Fibroblast of mammary gland (primary cell): Measurements from ENCODE around the gene MAVS.
A peak's percentile ranks its signal among the peaks of the same experiment; 100 is the strongest.
"Not testable (repeated sequence)": the region's sequence is repeated elsewhere in the genome, so short reads cannot be mapped to it uniquely, and the experiment has no call there.

Source experiments
- DNase-seq: peaks from one replicate; pipeline ENCODE4 v3.0.0-alpha.2; 2010; ENCODE audit warnings: low read depth
- H3K4me3 ChIP-seq: 2 replicates; pipeline ENCODE4 v1.5.1; 2011; ENCODE audit warnings: low read depth, mild to moderate bottlenecking, low read length, moderate library complexity; ENCODE audit not compliant: control insufficient read depth
- TF ChIP-seq, protein P1 (sequence below): conservative IDR thresholded peaks from 2 replicates; pipeline ENCODE4 v1.5.1; 2011; ENCODE audit warnings: low read depth, low read length, inconsistent platforms; ENCODE audit not compliant: control insufficient read depth, insufficient read depth

The MAVS gene

DNA sequence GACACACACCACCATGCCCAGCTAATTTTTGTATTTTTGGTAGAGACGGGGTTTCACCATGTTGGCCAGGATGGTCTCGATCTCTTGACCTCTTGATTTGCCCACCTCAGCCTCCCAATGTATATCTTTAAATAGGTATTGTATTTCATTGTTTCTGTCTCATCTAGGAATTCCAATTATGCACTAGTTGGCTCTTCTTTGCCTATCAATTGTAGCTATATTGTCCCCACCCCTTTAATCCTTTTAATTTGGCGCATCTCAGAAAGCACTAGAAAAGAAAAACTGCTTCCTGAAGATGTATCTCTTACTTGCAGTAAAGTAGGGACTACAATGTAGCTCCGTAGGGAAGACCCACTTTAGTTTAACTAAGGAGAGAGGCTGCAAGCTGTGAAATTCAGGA lies 10.5 kb upstream of the MAVS start:
- no peak overlapping the region for H3K4me3 ChIP-seq
- DNase-seq, result no peak
- TF ChIP-seq, protein P1, sequence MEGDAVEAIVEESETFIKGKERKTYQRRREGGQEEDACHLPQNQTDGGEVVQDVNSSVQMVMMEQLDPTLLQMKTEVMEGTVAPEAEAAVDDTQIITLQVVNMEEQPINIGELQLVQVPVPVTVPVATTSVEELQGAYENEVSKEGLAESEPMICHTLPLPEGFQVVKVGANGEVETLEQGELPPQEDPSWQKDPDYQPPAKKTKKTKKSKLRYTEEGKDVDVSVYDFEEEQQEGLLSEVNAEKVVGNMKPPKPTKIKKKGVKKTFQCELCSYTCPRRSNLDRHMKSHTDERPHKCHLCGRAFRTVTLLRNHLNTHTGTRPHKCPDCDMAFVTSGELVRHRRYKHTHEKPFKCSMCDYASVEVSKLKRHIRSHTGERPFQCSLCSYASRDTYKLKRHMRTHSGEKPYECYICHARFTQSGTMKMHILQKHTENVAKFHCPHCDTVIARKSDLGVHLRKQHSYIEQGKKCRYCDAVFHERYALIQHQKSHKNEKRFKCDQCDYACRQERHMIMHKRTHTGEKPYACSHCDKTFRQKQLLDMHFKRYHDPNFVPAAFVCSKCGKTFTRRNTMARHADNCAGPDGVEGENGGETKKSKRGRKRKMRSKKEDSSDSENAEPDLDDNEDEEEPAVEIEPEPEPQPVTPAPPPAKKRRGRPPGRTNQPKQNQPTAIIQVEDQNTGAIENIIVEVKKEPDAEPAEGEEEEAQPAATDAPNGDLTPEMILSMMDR, result no peak

DNA sequence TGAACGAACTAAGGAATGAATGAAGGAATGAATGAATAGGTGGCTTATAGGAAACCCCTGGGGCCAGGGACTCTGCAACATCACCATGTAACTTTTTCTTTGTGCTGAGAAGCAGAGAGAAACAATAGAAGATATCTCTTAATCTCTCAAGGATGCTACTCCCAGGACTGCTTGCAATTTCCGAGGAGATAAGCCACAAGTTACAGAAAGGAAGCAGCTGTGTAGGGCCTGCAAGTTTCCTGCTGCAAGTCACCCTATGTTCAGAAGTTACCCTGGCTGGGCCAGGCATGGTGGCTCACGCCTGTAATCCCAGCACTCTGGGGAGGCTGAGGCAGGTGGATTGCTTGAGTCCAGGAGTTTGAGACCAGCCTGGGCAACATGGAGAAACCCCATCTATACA lies 7.3 kb upstream of the MAVS start:
- no peak for DNase-seq
- TF ChIP-seq, protein P1, result no peak
- H3K4me3 ChIP-seq, result no peak overlapping the region

DNA sequence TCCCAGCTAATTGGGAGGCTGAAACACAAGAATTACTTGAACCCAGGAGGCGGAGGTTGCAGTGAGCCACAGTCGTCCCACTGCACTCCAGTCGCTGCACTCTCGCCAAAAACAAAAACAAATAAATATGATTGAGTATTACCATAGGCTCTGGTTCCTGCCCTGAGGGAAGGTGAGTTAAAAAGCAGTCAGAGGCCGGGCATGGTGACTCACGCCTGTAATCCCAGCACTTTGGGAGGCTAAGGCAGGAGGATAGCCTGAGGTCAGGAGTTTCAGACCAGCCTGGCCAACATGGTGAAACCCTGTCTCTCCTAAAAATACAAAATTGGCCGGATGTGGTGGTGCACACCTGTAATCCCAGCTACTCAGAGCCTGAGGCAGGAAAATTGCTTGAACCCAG lies 6.4 kb upstream of the MAVS start:
- not testable (repeated sequence) for DNase-seq, H3K4me3 ChIP-seq

DNA sequence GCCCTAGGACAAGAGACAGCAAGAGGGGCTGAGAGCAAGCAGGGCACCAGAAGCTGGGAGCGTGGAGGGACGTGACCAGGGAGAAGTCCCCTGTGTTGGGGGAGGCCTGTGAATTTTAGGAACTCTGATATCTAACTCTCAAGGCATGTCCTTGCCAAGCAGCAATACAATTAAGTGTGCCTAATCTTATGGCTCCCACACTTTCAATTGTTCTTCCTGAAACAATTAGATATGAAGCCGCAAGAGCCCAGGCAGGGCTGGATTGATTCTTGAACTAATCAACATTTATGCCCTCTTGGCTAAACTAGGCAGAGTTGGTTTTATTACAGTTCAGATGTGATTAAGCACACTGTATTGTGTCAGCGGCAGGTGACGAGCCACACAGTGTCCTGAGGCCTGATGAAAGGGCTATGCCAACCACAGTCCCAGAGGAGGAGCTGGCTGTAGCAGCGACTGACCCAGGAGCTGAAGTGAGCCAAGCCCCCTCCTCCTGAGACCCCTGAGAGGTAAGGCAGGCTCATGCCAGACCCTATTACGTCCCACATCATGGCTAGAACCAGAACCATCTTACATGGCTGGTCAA lies 4.2 kb upstream of the MAVS start:
- H3K4me3 ChIP-seq, result no peak overlapping the region
- DNase-seq, result no peak
- TF ChIP-seq, protein P1, result no peak

DNA sequence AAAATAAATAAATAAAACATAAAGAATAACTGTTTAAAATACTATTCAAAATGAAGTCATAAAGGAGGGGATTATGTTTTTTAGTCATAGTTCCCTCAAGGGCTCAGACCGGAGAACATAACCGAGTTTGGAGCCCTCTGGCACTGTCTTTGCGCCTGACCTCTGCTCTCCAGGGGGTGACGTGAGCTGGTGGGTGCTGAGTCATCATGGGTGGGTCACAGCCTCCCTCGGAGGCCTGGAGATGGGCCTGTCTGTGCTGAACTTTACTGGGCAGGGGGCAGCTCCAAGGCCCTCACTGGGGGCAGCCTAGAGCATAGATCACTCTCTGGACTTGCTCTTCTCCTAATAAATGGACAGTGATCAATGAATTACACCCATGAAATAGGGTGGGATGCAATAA lies 3.1 kb upstream of the MAVS start:
- DNase-seq, result peak; percentile 92
- TF ChIP-seq, protein P1, result no peak

DNA sequence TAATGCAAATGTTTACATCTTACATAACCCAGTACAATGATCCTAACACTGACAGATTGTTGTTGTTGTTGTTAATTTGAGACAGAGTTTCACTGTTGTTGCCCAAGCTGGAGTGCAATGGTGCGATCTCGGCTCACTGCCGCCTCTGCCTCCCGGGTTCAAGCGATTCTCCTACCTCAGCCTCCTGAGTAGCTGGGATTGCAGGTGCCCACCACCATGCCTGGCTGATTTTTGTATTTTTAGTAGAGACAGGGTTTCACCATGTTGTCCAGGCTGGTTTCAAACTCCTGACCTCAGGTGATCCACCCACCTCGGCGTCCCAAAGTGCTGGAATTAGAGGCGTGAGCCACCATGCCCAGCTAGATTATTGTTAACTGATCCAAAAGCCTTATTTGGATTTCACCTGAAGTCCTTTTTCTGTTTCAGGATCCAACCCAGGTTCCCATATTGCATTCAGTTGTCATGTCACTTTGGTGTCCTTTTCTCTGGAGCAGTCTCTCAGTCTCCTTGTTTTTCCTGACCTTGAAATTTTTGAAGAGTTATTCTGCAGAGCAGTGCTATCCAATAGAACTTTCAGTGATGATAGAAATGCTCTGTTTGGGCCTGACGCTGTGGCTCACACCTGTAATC lies 2.5 kb upstream of the MAVS start:
- DNase-seq, H3K4me3 ChIP-seq: not testable (repeated sequence)

More for the DNA sequence above, 3.1 kb upstream of the MAVS start:
- no peak overlapping the region for H3K4me3 ChIP-seq

DNA sequence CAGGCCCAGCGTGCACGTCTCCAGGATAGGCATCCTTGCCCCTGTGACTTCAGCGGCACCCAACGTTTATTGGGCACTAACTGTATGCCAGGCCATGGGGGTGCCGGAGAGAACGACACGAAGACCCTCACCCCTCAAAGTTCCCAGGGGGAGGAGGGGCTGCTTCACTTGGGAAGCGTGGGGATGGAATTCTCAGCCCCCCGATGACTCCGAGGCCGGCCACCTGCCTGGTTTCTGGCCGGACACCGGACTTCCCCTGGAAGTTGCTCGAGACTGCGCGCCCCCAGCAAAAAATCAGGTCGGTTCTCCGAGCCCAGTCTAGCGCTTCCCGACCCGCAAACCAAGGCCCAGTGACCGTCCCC lies 275 bp upstream of the MAVS start:
- no peak for DNase-seq
- TF ChIP-seq, protein P1, result no peak
- H3K4me3 ChIP-seq, result peak overlapping the region; percentile 81

DNA sequence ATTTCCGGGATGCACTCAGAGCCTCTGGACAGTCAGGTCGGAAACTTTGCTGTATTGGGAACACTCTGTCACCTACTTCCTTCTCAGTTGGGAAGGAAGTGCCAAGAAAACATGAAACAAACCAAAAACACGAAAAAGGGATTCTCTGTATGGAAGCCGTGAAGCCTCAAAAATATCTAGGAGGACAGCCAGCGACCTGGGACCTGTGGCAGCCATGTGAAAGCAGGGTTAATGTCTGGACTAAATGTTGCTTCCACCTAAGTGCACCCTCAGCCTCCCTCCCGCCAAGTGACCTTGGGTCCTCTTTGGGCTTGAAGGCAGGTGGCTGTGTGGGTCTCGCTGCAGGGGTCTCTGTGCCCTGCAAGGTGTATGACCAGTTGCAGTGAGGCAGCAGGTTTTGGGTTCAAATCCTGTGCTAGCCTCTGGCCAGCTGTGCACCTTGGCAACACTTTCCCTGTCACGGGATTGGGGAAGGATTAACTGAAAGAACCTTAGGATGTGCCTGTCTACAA lies 851 bp downstream of the MAVS start:
- DNase-seq, result peak; percentile 31

More for the DNA sequence above, 851 bp downstream of the MAVS start:
- TF ChIP-seq, protein P1, result no peak
- H3K4me3 ChIP-seq, result peak overlapping the region; percentile 81
